GM18858 (cell line): Measurements from ENCODE around the gene LRRC8C.
A peak's percentile ranks its signal among the peaks of the same experiment; 100 is the strongest.
"Not testable (repeated sequence)": the region's sequence is repeated elsewhere in the genome, so short reads cannot be mapped to it uniquely, and the experiment has no call there.

Source experiments
- ATAC-seq: cut with Tn5 transposase; IDR thresholded peaks from one replicate; pipeline ENCODE4 v1.9.1; 2021; ENCODE audit not compliant: unreplicated experiment

LRRC8C gene

DNA sequence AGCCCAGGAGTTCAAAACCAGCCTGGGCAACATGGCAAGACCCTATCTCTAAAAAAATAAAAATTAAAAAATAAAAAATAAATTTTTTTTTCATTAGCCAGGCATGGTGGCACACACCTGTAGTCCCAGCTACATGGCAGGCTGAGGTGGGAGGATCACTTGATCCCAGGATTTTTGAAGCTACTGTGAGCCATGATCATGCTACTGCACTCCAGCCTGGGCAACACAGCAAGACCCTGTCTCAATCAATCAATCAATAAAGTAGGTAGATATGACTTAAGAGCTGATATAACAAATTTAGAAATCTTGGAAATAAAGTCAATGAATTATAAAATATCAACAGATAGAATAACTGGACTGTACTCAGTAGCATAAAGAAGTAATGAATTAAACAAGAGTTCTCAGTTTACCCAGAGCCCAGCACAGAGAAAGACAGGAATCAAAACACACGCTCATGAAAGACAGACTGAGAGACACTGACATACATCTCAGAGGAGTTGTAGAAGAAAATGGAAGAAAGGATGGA lies 69.7 kb downstream of the LRRC8C start:
- no peak for ATAC-seq

DNA sequence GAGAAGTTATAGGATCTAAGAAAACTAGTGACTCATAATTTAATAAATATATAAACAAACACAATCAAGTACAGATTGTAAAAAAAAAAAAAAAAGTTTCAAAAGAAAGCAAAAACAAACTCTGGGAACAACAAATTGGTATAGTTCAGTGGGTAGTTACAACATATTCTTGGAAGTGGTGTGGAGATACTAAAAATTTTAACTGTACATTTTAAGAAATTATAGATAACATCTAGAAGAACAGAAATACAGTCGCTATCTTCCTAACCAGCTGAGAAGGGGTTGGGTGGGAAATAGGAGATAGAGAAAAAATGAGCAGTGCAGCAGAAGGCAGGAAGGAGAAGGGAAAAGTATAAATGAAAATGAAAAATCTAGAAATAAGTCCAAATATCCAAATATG lies 70.5 kb downstream of the LRRC8C start:
- no peak for ATAC-seq

DNA sequence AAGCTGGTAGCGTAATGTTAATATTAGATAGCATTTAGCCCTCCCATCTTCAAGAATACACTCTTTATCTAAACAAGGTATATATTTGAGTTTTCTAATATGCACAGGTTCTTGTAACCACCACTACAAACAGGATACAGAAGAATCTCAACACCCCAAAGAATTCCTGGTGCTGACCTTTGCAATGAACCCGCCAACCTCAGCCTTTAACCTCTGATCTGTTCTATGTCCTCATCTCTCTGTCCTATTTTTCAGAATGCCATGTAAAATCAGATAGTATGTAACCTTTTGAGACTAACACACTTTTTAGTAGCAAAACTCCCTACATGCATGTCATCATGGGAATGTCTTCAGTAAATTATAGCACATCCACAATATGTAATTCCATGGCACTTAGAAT lies 71.1 kb downstream of the LRRC8C start:
- ATAC-seq: no peak

DNA sequence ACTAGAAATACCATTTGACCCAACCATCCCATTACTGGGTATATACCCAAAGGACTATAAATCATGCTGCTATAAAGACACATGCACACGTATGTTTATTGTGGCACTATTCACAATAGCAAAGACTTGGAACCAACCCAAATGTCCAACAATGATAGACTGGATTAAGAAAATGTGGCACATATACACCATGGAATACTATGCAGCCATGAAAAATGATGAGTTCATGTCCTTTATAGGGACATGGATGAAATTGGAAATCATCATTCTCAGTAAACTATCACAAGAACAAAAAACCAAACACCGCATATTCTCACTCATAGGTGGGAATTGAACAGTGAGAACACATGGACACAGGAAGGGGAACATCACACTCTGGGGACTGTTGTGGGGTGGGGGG lies 72.0 kb downstream of the LRRC8C start:
- ATAC-seq: not testable (repeated sequence)

DNA sequence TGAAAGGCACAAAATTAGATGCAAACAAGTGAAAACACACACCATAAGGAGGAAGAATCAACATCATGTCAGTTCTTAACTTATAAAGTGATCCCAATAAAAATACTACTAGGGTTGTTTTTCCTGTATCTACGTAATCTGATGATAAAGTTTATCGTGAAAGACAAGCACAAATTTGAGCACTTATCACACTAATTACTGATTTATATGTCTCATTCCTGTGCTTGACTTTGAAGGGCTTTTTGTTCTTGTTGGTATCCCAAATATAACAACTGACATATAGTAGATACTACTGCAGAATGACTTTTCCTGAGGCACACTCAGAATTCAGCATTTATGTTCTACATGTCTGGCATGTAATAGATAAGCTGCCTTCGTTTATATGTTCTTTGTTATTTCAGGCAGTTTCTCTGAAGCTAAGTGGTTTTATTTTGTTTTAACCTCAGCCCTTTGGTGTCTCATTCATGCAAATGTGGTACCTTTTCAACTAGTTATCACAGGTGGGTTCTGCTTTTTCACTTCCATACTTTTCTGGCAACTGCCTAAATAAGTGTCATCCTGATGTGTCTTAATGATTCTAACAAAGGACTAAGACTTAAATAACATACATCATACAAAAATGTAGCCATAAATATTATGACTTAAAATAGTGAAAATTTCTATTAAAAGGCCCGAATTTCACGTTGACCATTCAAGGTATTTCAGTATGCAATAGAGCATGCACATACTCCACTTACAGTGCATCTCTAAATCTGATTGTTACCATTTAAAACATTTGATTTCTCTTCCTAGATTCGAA lies 73.2 kb downstream of the LRRC8C start:
- peak; percentile 65 for ATAC-seq

DNA sequence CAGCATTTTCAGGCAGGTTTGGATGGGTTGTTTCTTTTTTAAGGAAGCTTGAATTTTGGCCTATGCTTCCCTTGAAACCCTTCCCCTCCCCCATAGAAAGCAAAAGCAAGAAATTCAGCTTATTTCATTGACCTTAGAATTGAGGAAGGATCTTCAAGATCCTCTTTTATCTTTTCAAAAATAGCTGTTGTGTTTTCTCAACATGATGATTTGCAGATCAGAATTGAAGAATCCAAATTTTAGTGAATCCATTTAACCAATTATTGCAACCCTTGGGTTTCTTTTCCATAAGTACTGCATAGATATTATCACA lies 73.7 kb downstream of the LRRC8C start:
- ATAC-seq: peak; percentile 15

DNA sequence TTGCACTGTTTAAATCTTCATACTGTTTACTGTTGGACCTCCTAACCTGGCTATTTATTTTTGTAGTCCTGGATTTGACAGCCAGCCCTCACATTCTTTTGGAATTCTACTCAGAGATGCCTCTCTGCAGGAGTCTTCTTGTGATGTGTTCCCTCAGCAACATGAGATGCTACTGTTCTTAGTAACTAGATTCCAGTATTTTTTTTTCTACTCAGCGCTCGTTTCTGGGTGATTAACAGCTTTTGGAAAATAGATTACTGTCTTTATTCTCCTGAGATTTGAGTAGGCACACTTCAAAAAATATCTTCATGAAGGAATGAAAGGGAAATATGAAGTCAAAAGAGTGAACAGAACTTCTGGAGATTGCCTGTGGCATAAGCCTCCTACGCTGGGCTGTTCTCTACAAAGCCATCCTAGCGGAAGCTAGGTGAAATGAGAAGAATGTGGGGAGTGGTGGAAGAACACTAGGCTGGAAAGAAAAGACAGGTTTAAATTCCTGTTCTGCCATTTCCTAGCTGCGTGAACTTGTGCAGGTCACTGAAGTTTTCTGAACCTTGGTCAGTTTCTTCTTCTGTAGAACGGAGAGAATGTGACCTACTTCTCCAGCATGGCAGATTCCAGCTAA lies 75.9 kb downstream of the LRRC8C start:
- no peak for ATAC-seq

DNA sequence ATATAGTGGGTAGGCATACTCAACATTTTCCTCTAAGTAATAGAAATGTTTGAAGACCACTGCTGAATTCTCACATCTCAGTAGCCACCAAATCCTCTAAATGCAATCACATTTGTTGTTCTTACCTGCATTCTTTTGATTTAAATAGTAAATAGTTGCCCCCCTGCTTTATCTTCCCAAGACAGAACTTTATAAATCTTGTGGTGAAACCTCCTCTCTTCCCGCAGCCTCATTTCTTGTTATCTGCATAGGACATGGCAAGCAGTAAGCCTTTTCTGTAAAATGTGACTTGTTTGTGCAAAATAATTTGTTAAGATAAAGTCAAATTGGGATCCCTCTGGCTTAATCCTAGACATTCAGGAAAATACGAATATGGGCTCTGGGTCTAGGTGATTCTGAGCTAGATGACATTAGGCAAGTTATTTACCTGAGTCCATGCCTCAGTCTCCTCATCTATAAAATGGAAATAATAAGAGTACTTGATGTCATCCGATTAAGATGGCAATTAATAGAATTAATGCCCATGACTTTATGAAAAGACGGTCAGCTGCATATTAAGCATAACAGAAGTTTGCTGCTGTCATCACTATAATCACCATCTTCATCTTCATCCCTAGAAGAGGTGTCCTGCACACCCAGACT lies 77.7 kb downstream of the LRRC8C start:
- no peak for ATAC-seq

DNA sequence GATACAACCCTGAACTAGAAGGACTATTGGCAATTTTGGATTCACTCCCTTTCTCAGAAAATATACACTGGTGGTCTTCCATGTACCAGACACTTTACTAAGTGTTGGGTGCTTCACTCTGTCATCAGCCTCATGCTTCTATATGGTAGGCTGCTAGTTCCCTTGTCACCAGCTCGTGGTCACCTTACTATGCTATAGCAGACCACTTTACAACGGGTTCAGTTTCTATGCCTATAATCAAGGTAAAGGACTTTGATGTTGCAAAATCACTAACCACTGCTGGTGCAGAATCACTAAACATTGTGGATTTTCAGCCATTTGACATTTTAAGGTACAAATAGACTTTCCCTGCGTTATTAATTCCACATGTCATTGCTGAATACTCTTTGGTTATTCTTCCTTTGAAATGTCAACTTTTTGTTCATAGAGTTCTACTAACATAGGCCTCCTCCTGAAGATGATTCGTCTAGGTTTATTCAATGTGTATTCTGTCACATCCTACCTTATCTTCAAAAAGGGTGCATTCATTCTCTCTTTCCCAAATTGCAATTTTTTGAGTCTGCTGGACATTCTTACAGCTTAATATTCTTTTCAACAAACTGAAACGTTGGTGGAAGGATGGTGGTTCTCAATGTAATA lies 78.3 kb downstream of the LRRC8C start:
- ATAC-seq: no peak

DNA sequence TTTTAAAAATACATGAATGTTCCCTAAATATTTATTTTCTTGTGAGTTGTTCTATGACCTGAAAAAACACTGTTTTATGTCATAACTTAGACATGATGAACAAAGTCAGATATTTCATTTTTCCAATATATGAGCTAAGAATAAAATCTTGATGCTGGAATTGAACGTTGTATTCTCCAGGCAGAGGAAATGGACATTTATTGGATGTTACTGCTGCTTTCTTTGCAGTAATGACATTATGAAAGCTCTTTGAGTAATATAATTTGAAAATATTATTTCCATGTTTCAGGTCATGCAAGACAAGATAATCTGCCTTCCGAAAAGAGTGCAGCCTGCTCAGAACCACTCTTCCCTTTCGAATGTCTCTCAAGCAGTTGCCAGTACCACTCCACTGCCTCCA lies 79.5 kb downstream of the LRRC8C start:
- no peak for ATAC-seq

DNA sequence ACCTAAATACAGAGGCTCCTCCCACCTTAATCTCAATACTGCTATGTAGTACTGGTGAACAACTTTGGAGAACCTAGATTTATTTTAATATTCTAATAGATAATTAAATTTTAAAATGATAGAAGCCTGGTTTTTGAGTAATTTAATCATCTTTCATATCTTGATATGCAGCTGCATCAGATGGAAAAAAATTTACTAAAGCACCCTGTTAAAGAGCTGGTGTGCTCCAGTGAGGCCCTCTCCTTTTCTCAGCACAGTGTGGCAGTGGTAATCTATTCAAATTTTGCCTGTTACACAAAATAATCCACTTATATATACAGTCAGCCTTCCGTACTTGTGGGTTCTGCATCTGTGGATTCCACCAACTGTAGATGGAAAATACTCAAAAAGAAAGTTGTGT lies 82.8 kb downstream of the LRRC8C start:
- no peak for ATAC-seq

DNA sequence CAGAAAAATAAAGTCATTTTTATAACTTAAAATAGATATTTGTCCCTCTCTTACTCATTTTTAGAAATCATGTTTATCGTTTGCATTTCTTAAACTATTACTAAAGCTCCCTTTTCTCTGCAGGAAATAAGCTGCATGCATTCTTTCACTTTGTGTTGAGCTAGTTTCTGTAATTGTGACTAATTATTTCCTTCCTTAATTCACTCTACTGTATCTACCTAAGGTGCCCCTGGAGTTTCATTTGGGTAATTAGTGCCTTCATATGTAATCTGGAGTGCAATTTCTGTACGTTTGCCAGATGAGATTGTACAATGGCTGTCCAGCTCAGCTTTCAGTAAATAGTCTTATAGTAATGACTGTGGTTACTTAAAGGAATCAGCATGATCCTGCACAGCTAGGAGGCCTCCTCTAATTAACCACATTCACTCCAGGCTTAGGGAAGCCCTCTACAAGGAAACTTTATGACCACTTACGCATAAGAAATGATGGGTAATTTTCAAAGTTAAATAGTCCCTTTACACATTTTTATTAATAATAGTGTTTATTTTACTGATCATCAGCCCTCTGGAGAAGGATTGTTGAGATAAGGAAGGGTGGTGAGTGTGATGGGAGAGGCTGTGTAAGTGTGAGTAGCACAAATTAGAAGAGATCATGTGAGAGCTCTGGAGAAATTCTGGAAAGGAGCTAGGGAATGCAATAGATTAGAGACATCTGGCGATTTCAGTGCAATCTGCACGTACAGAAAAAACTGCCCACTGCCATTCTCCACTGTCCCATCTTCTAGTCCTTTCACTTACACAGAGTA lies 86.8 kb downstream of the LRRC8C start:
- peak; percentile 93 for ATAC-seq

DNA sequence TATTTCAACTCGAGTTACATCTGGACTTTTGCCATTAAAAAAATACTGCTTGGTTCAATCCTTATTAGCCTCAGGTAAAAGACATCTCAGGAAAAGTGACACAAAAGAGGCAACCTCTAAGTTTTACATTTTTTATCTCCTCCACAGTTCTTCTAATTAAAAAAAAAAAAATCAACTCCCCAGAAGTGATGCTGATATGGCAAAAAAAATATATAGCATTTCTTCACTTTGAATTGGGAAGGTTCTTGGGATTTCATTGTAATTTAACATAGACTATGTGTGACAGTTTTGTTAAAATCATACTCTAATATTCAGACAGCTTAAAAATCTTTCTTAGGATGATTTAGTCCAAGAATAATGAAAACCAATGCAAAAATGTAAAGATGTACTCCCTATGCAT lies 87.9 kb downstream of the LRRC8C start:
- no peak for ATAC-seq

DNA sequence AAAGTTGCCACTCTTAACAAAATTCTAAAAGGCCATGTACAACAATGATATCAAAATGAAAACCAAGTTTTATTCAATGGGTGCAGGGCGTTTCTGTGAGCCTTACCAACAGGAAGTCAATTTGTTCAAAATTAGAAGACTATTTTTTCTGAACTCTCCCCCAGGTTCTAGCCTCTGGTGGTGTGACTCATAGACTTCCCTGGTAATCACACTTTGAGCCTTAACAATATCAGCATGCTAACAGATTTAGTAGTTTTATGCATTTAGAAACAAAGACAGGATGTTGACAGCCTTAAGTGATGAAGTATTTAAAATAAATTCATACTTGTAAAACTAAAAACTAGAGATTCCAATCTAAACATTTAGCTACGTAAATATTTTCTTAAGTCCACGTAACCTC lies 88.4 kb downstream of the LRRC8C start:
- ATAC-seq: no peak

DNA sequence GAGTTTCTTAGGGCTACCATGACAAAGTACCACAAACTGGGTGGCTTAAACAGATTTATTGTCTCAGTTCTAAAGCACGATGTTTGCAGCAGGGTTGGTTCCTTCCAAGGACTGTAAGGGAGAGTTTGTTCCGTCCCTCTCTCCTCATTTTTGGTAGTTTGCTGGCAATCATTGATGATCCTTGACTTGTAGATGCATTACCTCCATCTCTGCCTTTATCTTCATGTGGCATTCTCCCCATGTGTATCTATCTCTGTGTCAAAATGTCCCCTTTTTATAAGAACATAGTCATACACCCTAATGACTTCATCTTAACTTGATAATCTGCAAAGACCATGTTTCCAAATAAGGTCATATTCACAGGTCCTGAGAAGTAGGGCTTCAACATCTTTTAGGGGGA lies 90.2 kb downstream of the LRRC8C start:
- no peak for ATAC-seq

DNA sequence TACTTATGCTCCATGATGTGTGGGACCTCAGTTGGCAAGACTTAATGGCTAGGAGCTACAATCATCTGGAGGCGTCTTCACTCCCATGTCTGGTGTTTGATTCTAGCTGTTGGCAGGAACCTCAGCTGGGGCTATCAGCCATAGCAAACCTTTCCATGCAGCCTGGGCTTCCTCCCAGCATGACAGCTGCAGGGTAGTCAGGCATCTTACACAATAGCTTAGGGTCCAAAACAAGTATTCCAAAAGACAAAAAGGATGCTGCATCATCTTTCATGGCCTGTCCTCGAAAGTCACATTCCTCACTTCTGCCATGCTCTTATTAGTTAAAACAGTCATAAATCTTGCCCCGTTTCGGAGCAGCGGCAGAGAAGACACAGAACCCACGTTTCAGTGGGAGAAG lies 90.9 kb downstream of the LRRC8C start:
- no peak for ATAC-seq

DNA sequence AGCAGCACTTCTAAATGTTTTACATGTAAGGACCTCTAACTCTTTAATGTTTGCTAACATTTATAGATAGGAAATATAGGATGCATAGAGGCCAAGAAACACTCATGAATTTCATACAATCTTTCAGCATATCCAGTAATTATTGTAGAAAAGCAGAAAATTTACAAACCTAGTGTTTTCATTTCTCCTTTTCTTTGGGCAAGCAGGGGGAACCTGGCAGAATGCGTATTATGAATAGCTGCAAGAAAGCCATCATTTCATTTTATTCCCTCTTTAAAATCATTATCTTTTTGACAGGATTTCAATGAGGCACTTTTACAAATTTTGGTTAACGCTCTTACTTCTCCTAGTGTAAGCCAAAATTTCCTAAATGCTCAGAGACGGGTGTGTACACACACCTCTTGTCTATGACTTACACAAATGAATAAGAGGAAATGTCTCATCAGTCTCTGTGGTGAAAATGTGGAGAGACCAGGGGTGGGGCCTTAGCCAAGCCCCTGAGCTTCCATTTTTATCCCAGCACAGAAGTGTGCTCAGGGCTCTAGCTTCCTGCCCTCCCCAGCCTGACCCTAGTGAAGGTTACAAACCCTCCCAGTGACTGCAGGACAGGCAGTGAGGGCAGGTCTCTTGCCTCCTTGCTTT lies 91.6 kb downstream of the LRRC8C start:
- peak; percentile 86 for ATAC-seq

DNA sequence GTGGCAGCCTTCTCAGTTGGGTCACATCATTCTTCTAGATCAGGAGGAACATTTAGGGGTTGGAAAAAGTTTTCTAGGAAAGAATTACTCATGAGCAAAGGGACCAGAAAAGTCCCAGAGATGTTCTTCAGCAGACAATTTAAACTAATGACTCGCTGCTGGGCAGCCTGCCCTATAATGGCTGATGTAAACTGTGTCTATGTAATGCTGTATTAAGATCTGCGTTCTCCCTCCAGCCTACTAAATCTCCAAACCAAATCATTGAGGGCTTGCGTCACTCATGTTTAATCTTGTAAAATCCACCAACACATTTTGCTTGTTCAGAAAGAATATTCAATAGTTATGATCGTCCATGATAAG lies 92.1 kb downstream of the LRRC8C start:
- ATAC-seq: no peak

DNA sequence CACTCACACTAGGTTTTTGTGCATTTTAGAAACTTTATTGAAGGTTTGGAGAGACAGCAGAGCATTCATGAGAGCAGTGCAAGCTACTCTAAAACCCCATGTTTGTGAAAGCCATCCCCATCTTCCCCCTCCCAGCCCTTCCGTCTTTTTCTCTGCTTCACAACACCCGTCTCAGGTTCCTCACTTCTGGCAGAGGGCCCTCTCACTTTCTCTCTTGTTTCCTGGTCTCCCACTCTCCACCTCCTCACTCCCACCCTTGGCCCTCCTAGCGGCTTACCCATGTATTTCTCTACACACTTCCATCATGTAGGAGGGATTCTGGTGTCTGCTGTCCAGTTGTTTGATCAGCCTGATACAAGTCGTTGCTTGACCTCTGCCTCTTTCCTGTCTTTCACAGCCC lies 92.7 kb downstream of the LRRC8C start:
- no peak for ATAC-seq

DNA sequence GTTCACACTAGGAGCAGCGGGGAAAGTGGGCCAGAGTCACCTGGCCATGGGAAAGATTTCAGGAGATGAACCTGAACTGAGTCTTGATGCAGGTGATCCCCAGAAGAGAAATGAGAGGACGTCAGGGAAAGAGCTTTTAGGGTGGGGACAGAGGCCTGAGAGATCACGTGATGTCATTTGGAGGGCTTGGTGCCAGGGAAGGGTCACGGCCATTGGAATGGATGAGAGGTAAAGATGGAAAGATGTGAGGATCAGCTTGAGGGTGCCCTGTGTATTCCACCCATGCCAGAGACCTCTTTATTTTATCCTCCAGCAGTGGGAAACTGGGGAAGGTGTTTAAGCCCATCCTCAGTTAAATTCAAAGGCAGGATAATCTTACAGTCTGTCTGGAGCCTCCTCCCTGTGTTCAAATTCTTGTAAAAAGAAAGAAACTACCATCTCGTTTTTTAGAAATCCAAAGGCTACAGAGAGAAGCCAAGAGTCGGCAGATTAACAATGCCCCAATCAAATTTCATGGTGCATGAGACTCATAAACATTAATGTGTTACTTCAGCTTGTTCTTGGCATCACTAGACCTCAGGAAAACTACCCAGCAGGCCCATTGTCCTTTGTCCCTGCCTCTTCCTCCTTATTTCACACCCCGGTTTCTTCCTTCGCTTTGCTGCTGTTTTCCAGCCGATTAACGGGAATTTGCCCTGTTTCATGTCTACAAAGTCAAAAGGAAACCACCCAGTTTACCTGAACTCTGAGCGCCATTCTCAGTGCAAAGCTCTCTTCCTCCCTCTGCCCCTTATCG lies 94.8 kb downstream of the LRRC8C start:
- ATAC-seq: no peak
